Skeletal muscle tissue (tissue), 4 donors: ENCODE data around the gene LRIT3. TPM values are rescaled to one million over a fixed set of nuclear protein-coding genes. Genes with fewer than 3 reads are reported as not detected.
A peak's percentile ranks its signal among the peaks of the same experiment; 100 is the strongest.

ENCODE experiments used
- H3K27ac ChIP-seq: one replicate; pipeline ENCODE4 v1.7.0; 2013; ENCODE audit warnings: mild to moderate bottlenecking, low read depth, low read length, inconsistent platforms
- H3K27me3 ChIP-seq, 3 donors: one replicate each; pipeline ENCODE4 v1.7.0; 2013; ENCODE audit warnings: low read length in 3 of 3; ENCODE audit not compliant: control insufficient read depth in 3 of 3, insufficient read depth in 3 of 3
- H3K36me3 ChIP-seq, 3 donors: one replicate each; pipeline ENCODE4 v1.7.0; 2013; ENCODE audit warnings: low read length in 3 of 3; ENCODE audit not compliant: control insufficient read depth in 3 of 3, insufficient read depth in 3 of 3
- H3K4me1 ChIP-seq, 3 donors: one replicate each; pipeline ENCODE4 v1.7.0; 2013; ENCODE audit warnings: low read length in 3 of 3, mild to moderate bottlenecking in 3 of 3; ENCODE audit not compliant: control insufficient read depth in 3 of 3, insufficient read depth in 3 of 3
- H3K4me3 ChIP-seq, 3 donors: one replicate each; pipeline ENCODE4 v1.7.0; 2013; ENCODE audit warnings: low read length in 3 of 3
- H3K9ac ChIP-seq, 3 donors: one replicate each; pipeline ENCODE4 v1.7.0; 2013; ENCODE audit warnings: low read length in 3 of 3, mild to moderate bottlenecking in 3 of 3, moderate library complexity in 2 of 3, low read depth in 1 of 3
- H3K9me3 ChIP-seq, 3 donors: one replicate each; pipeline ENCODE4 v1.7.0; 2013; ENCODE audit warnings: low read length in 3 of 3; ENCODE audit not compliant: control insufficient read depth in 3 of 3
- total RNA-seq: library from RNA; depleted of rRNA; stranded (reverse); fragments of >200 nt; gene quantifications from one replicate; pipeline ENCODE4 v1.2.3, GENCODE V29; 2014
- donor health status: Osteomylitis.

LRIT3 gene
- total RNA-seq, 1 donor from 2014 or later = under 0.01 TPM

DNA sequence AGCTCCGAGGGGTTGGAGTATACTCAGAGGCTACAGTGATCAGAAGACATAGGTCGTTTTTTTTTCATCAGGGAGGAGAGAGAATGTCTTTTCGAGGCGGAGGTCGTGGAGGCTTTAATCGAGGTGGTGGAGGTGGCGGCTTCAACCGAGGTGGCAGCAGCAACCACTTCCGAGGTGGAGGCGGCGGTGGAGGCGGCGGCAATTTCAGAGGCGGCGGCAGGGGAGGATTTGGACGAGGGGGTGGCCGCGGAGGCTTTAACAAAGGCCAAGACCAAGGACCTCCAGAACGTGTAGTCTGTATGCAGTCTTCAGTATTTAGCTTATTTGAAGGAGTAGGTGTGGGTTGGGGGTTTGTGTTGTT lies 31.8 kb upstream of the LRIT3 start:
- Histone ChIP-seq H3K27me3 (no peaks in the 10 kb centered on the region), H3K9me3 (no peaks in the 10 kb centered on the region), H3K27ac (peak overlapping the region; percentile 83)

DNA sequence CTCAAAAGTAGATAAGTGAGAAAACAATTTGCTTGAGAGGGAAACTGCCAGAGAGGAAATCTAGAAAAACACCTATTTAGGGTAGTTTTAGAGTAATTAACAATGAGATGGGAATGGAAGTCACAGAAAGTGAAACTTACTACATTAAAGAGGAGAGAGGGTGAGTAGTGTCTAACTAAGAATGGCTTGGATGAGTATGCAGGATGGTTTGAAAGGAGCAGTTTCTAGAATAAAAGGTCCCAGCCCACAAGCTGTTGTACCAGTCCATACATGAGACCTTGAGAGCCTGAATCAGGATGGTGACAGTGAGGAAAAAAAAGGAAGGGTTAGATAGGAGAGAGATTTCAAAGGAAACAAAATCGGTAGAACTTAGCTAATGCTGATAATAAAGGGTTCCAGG lies 31.0 kb upstream of the LRIT3 start:
- H3K27me3 ChIP-seq = no peaks in the 10 kb centered on the region
- H3K4me3 ChIP-seq = no peak overlapping the region
- peaks cover 8 to 13% (median 11%) of the 10 kb centered on the region in 3 donors for H3K4me1 ChIP-seq
- H3K27ac ChIP-seq = no peak overlapping the region
- H3K9me3 ChIP-seq = no peaks in the 10 kb centered on the region
- H3K9ac ChIP-seq = peak overlapping the region in 1 of 3 donors; percentile 88
- peaks cover 0 to 21% (median 17%) of the 10 kb centered on the region in 3 donors for H3K36me3 ChIP-seq

More for the DNA sequence above, 31.8 kb upstream of the LRIT3 start:
- Histone ChIP-seq H3K4me3 (peak overlapping the region; percentile 96 to 99 (median 98)), H3K36me3 (peaks cover 0 to 16% (median 14%) of the 10 kb centered on the region in 3 donors), H3K4me1 (peaks cover 8 to 13% (median 11%) of the 10 kb centered on the region in 3 donors), H3K9ac (peak overlapping the region; percentile 77 to 88 (median 85))

DNA sequence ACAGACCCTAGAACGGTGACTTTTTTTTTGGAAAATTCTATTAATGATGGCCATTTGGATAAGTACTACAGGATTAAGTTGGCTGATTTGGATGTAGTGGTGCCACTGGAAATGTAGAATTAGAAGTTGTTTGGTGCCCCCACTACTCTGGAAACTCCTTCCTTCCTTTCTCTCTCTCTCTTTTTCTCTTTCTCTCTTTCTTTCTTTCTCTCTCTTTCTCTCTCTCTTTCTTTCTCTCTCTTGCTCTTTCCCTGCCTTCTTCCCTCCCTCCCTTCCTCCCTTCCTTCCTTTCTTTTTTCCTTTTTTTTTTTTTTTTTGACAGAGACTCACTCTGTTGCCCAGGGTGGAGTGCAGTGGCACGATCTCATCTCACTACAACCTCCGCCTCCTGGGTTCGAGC lies 29.6 kb upstream of the LRIT3 start:
- no peak overlapping the region for H3K27ac ChIP-seq
- H3K36me3 ChIP-seq = peaks cover 6 to 30% (median 27%) of the 10 kb centered on the region in 3 donors
- no peaks in the 10 kb centered on the region for H3K9me3 ChIP-seq
- no peaks in the 10 kb centered on the region for H3K27me3 ChIP-seq
- no peak overlapping the region for H3K9ac ChIP-seq
- H3K4me1 ChIP-seq = peaks cover 8 to 13% (median 11%) of the 10 kb centered on the region in 3 donors
- H3K4me3 ChIP-seq = no peak overlapping the region

DNA sequence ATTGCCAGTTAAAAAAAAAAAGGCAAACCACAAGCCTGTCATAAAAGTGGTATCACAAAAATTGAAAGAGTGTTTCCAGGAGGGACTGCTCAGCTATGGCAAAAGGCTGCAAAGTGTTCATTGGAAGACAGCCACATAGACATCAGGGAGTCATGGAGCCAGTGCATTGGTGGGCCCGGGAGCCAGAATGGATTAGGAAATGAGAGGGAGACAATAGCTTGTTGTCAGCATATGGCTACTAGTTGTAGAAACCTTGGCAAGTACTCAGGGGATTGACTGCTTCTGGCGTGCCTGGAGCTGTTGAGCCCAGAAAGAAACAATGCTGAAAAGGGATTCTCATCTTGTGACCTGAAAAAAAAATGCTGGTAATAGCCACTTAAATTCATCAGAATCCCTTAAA lies 27.3 kb upstream of the LRIT3 start:
- peaks cover 6 to 47% (median 36%) of the 10 kb centered on the region in 3 donors for H3K36me3 ChIP-seq
- no peak overlapping the region for H3K27ac ChIP-seq
- H3K27me3 ChIP-seq = no peaks in the 10 kb centered on the region
- H3K4me3 ChIP-seq = no peak overlapping the region
- H3K4me1 ChIP-seq = peaks cover 5 to 13% (median 11%) of the 10 kb centered on the region in 3 donors
- no peak overlapping the region for H3K9ac ChIP-seq
- H3K9me3 ChIP-seq = no peaks in the 10 kb centered on the region

DNA sequence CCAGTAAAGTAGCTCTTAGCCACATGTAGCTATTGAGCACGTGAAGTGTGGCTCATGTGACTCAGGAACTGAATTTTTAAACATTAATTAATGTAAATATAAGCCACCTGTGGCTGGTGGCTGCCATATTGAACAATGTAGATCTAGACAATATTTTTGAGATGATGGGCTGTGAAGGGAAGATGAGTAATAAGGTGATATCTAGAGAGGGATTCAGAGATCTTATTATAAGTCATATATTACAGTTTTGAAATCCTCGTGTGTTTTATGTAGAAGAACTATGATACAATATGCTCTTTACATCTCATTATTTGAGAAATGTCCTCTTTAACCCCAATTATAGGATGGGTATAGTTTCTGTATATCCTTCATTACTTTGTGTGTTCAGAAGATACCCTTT lies 26.7 kb upstream of the LRIT3 start:
- Histone ChIP-seq H3K4me3 (no peak overlapping the region), H3K36me3 (peaks cover 6 to 47% (median 36%) of the 10 kb centered on the region in 3 donors), H3K27me3 (no peaks in the 10 kb centered on the region)

DNA sequence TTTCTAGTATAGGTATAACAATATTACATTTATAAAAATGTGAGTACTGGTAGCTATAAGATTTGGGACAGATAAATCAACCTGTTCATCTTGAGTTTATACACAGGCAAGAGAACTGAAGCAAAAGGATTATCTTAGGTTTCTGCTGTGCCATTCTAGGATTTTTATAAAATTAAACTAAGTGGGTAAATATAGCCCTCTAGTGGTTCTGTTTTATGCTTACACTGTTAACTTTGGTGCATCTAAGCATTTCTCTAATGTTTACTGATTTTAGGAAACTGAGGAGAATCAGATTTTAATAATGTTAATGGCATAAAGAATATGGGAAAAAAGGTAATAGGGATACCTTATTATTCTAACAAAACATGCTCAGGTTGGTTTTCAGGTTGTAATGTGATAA lies 21.2 kb upstream of the LRIT3 start:
- no peak overlapping the region for H3K4me3 ChIP-seq
- H3K36me3 ChIP-seq = peaks cover 6 to 26% (median 21%) of the 10 kb centered on the region in 3 donors
- H3K27me3 ChIP-seq = no peaks in the 10 kb centered on the region
- no peak overlapping the region for H3K27ac ChIP-seq
- H3K9me3 ChIP-seq = no peaks in the 10 kb centered on the region
- no peaks in the 10 kb centered on the region for H3K4me1 ChIP-seq
- no peak overlapping the region for H3K9ac ChIP-seq

More for the DNA sequence above, 26.7 kb upstream of the LRIT3 start:
- H3K9ac ChIP-seq = no peak overlapping the region
- peaks cover 5 to 11% (median 6%) of the 10 kb centered on the region in 3 donors for H3K4me1 ChIP-seq
- no peaks in the 10 kb centered on the region for H3K9me3 ChIP-seq
- H3K27ac ChIP-seq = no peak overlapping the region

DNA sequence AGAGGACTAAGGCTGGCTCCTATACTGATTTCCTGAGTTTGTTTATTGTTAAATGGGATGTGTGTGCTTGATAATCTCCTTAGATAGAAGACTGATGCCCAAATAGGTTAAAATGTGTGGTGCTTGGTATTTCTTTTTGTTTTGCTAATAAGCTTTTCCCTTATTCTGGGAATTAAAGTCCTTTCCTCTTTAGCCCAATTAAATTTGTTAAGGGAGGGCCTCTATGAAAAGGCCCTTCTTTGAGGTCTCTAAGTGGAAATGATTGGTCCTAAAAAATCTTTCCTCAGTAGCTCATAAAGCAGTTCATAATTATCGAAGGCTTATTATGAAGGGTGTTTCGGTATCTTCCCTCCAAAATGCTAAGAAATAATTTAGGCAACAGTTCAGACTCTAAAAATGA lies 20.2 kb upstream of the LRIT3 start, which contains the start of gene RRH:
RRH (plus strand) TSS at position 301 of the 400 bp plus-strand sequence; CDS start at position 357, 56 bp downstream.
- Histone ChIP-seq H3K27ac (no peak within 1 kb of the TSS), H3K9me3 (no peaks in the 10 kb centered on the region), H3K36me3 (peaks cover 3 to 20% (median 16%) of the 10 kb centered on the region in 3 donors), H3K4me3 (no peak within 1 kb of the TSS), H3K9ac (peak within 1 kb of the TSS in 1 of 3 donors; percentile 10), H3K4me1 (no peaks in the 10 kb centered on the region), H3K27me3 (no peaks in the 10 kb centered on the region)

DNA sequence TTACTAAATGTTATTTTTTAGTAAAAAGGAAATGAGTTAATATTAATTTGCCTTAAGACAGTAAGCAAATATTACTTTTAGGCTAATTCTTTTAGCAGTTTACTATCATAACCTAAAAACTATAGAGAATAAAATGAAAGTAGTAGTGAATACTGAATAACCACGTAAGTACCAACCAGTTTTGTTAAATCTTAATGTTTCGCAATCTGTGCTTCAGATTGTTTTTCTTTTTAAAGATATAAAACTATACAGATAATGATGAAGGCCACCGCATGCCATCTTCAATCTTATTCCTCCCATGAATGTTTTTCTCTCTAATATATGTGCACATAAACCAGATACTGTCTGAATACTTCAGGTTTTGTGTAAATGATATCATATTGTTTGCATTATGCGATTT lies 14.2 kb upstream of the LRIT3 start:
- H3K36me3 ChIP-seq = peaks cover 0 to 2% (median 0%) of the 10 kb centered on the region in 3 donors
- no peaks in the 10 kb centered on the region for H3K4me1 ChIP-seq
- no peaks in the 10 kb centered on the region for H3K9me3 ChIP-seq
- no peak overlapping the region for H3K9ac ChIP-seq
- H3K27ac ChIP-seq = no peak overlapping the region
- no peaks in the 10 kb centered on the region for H3K27me3 ChIP-seq
- no peak overlapping the region for H3K4me3 ChIP-seq

DNA sequence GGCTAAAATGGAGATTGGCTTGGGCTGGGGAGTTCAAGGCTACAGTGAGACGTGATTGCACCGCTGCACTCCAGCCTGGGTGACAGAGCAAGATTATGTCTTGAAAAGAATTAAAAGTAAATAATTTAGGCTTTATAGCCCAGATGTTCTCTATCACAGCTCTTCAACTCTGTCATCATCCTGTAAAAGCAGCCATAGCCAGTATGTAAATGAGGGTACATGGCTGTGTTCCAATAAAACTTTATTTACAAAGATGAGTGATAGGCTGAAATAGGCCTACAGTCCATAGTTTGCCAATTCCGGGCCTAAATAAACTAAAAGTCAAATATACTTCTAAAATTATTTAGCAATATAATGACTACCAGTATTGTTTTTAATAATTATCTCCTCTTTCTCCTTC lies 10.9 kb upstream of the LRIT3 start:
- H3K4me3 ChIP-seq = no peak overlapping the region
- H3K27ac ChIP-seq = no peak overlapping the region
- H3K9me3 ChIP-seq = no peaks in the 10 kb centered on the region
- no peaks in the 10 kb centered on the region for H3K36me3 ChIP-seq
- no peaks in the 10 kb centered on the region for H3K4me1 ChIP-seq
- H3K9ac ChIP-seq = no peak overlapping the region
- H3K27me3 ChIP-seq = no peaks in the 10 kb centered on the region

DNA sequence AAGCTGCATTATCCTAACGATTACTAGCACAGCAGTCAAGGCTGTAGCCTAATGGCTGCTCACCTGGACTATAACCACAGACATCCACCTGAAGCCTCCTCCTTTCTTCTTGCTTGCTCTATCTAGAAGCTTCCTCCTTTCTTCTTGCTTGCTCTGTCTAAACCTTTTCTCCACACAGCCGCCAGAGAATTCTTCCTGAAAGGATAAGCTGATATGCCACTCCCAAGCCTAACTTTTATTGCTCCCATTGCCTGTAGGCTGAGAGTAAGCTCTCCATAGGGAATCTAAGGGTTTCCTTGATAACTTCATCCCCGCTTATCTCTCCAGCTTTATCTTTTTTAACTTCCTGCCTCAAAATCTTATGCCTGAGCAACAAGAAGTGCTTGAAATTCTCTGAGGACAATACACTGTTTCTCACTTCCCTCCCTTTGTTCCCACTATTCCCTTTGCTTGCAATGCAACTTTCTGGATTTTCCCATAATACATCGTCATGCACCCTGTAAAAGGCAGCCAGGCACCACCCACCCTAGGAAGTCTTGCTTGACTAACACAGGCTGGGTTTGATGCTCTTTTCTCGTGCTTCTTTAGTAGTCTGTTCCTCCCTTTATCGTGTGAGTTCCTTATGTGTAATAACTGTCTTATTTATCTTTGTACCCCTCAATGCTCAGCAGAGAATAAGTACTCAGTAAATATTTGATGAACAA lies 1.4 kb upstream of the LRIT3 start:
- Histone ChIP-seq H3K4me1 (no peaks in the 10 kb centered on the region), H3K27ac (no peak overlapping the region), H3K27me3 (no peaks in the 10 kb centered on the region), H3K4me3 (no peak overlapping the region), H3K36me3 (no peaks in the 10 kb centered on the region), H3K9ac (no peak overlapping the region), H3K9me3 (no peaks in the 10 kb centered on the region)
